ENCODE results near the gene KRTAP5-2. TPM values are rescaled to one million over a fixed set of nuclear protein-coding genes. Genes with fewer than 3 reads are reported as not detected.

The KRTAP5-2 gene
- total and polyA plus RNA-seq, 9 of the 15 experiments (the other 6 are each of a cell fraction or from before 2014, with no cell fraction given), result not detected

- TF ChIP-seq ARID3A (IDR thresholded peaks at IDR 0.05; ENCODE audit: borderline replicate concordance, low read depth, low read length) (no peak), HBP1 (CRISPR knock-in tag; IDR thresholded peaks at IDR 0.05) (no peak), ZNF12 (CRISPR knock-in tag; IDR thresholded peaks at IDR 0.05) (no peak), BACH1 (tag; IDR thresholded peaks at IDR 0.05) (no peak)
Measured at GRCh38 chr11:1581976-1582375, 16.1 kb downstream of the KRTAP5-2 start (continued).

- no TSS peak for BruUV-seq (replicated peaks)
- H3K4me3 ChIP-seq, result no peak overlapping the region
- in situ Hi-C loops (cut with MboI) (no loop called here), intact Hi-C loops (cut with micrococcal nuclease) (loop anchor here (5.0 to 10.0 kb wide), 3 partner anchors 60 to 462 kb away; no protein-coding TSS in a partner anchor)
- ChIA-PET CTCF (ENCODE audit: low intra/inter-chr PET ratio) (no interaction called here), POLR2A (no interaction called here)
- H3K4me2 ChIP-seq (ENCODE audit: insufficient read depth, low read length), result no peak overlapping the region
- ATAC-seq (no peak), DNase-seq (ENCODE audit: extremely low read depth in 1 of 4, low spot score in 3 of 4) (no peak), FAIRE-seq (no peak)
- peaks cover 7% of the 10 kb centered on the region; the same call in 1 of the 2 replicates for H3K9me3 ChIP-seq (replicated peaks; ENCODE audit: control insufficient read depth, insufficient read depth, low read depth, low read length)
- 20% methylated on average over 6 of the region's 6 CpGs for WGBS (ENCODE audit: insufficient coverage, low coverage, missing lambda C conversion rate)
- no peaks in the 10 kb centered on the region for H3K9me1 ChIP-seq (ENCODE audit: control insufficient read depth, insufficient read depth, low read length)
- H3K27ac ChIP-seq (ENCODE audit: extremely low read depth, low read depth, low read length), result no peak overlapping the region
- peaks cover 0 to 25% of the 10 kb centered on the region in 2 experiments; a peak in 3 of 5 replicates for H3K27me3 ChIP-seq (ENCODE audit: control insufficient read depth in 2 of 2, insufficient read depth in 2 of 2, low read length in 2 of 2)
- no peak overlapping the region for H3K9ac ChIP-seq (ENCODE audit: insufficient read depth in 1 of 2, low read depth in 2 of 2, low read length in 2 of 2)
- TF ChIP-seq HNRNPK (IDR thresholded peaks at IDR 0.05; ENCODE audit: low read depth, low read length, poor library complexity, severe bottlenecking), result no peak
- no peak for TF ChIP-seq HMGXB4 (CRISPR knock-in tag; IDR thresholded peaks at IDR 0.05)
- TF ChIP-seq ZBTB11 (CRISPR knock-in tag; IDR thresholded peaks at IDR 0.05), result no peak
- H3K36me3 ChIP-seq (ENCODE audit: control insufficient read depth, insufficient read depth, low read length), result no peaks in the 10 kb centered on the region
- no peaks in the 10 kb centered on the region for H3K79me2 ChIP-seq (ENCODE audit: control insufficient read depth, insufficient read depth, low read length)
- peaks cover 0 to 27% of the 10 kb centered on the region in 2 experiments; a peak in 3 of 5 replicates for H3K4me1 ChIP-seq (replicated peaks in 1 of 2; ENCODE audit: control insufficient read depth in 2 of 2, insufficient read depth in 2 of 2, low read length in 2 of 2)
- H2AFZ ChIP-seq (ENCODE audit: low read depth, low read length), result no peak overlapping the region
- H4K20me1 ChIP-seq (replicated peaks; ENCODE audit: control insufficient read depth, insufficient read depth, low read length), result 0 out of 2 replicates have a peak, but pooled peaks cover 3% of the 10 kb centered on the region
Measured at GRCh38 chr11:1576825-1577224, 21.3 kb downstream of the KRTAP5-2 start.

Measured in K562 (cell line).